Peyer's patch (tissue), 4 donors: ENCODE results near the gene ZDHHC6.

ENCODE experiments used
- POLR2A ChIP-seq, 2 donors: fragments of 450-650 bp; IDR thresholded peaks; one replicate each; pipeline ENCODE4 v1.5.1; 2017; ENCODE audit warnings: antibody characterized with exemption in 2 of 2, mild to moderate bottlenecking in 2 of 2, moderate library complexity in 2 of 2
- TF ChIP-seq, protein P1 (sequence below), 6 experiments: fragments of 450-650 bp in 4 of 6; fragments of 200-600 bp in 2 of 6; sonication (generic) in 1 of 6; IDR thresholded peaks; one replicate each; pipeline ENCODE4 v1.5.1; 2017 to 2019; ENCODE audit warnings: antibody characterized with exemption in 6 of 6, mild to moderate bottlenecking in 3 of 6, moderate library complexity in 1 of 6

DNA sequence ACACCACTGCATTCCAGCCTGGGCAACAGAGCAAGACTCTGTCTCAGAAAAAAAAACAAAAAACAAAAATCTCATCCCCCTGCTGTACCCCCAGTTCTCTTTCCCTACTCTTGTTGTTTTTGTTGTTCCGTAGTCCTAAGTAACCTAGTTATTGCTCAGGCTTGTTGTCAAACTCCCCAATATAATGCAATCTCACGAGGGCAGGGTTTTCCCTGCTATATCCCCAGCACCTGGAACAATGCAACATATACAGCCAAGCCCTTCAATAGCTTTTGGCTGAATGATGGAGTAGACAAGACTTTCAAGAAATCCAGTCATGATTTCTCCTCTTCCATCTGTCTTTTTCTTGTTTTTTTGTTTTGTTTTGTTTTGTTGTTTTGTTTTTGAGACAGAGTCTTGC lies 62.6 kb downstream of the ZDHHC6 start:
- TF ChIP-seq POLR2A (IDR thresholded peaks at IDR 0.05): no peak
- TF ChIP-seq, protein P1, sequence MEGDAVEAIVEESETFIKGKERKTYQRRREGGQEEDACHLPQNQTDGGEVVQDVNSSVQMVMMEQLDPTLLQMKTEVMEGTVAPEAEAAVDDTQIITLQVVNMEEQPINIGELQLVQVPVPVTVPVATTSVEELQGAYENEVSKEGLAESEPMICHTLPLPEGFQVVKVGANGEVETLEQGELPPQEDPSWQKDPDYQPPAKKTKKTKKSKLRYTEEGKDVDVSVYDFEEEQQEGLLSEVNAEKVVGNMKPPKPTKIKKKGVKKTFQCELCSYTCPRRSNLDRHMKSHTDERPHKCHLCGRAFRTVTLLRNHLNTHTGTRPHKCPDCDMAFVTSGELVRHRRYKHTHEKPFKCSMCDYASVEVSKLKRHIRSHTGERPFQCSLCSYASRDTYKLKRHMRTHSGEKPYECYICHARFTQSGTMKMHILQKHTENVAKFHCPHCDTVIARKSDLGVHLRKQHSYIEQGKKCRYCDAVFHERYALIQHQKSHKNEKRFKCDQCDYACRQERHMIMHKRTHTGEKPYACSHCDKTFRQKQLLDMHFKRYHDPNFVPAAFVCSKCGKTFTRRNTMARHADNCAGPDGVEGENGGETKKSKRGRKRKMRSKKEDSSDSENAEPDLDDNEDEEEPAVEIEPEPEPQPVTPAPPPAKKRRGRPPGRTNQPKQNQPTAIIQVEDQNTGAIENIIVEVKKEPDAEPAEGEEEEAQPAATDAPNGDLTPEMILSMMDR (IDR thresholded peaks at IDR 0.05): no peak
